GM21825 (cell line): Measurements from ENCODE around the gene PDCD1.

Experiments
- ATAC-seq: cut with Tn5 transposase; IDR thresholded peaks from one replicate; pipeline ENCODE4 v1.9.1; 2021; ENCODE audit warnings: mild to moderate bottlenecking, moderate library complexity; ENCODE audit not compliant: unreplicated experiment

Gene PDCD1

DNA sequence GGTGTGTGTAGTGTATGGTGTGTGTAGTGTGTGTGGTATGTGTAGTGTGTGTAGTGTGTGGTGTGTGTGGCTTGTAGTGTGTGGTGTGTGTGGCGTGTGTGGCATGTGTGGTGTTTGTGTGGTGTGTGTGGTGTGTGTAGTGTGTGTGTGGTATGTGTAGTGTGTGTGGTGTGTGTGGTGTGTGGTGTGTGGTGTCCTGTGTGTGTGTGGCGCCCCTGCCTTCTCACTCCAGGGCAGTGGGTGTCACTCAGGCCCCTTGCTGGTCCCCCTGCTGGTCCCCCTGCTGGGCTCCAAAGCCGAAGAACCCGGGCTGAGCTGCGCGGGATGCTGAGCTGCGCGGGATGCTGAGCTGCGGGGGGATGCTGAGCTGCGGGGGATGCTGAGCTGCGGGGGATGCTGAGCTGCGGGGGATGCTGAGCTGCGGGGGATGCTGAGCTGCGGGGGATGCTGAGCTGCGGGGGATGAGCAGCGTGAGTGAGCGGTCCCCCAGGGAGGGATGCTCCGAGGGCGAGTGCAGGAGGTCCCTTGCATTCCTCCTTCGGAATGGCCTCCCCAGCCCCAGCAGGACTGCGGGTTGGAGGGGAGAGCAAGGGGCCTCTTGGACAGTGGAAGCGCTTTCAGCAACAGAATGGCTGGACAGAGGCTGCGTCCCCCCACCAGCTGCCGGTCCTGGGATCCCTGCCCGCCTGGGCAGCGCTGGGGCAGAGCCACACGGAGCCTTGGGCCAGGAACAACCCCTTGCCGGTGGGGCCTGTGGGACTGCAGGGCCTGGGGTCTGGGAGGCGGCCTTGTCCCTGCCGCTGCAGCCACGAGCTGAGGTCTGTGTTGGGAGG is 7.5 kb upstream of the PDCD1 start:
- ATAC-seq = no peak

DNA sequence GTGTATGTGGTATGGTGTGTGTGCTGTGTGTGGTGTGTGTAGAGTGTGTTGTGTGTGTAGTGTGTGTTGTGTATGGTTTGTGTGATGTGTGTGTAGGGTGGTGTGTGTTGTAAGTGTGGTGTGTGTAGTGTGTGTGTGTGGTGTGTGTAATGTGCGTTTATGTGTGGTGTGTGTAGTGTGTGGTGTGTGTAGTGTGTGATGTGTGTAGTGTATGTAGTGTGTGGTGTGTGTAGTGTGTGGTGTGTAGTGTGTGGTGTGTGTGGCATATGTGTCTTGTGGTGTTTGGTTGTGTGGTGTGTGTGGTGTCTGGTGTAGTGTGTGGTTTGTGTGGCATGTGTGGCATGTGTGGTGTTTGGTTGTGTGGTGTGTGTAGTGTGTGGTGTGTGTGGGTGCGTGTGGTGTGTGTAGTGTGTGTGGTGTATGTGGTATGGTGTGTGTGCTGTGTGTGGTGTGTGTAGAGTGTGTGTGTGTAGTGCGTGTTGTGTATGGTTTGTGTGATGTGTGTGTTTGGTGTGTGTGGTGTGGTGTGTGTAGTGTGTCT is 6.8 kb upstream of the PDCD1 start:
- ATAC-seq = no peak

DNA sequence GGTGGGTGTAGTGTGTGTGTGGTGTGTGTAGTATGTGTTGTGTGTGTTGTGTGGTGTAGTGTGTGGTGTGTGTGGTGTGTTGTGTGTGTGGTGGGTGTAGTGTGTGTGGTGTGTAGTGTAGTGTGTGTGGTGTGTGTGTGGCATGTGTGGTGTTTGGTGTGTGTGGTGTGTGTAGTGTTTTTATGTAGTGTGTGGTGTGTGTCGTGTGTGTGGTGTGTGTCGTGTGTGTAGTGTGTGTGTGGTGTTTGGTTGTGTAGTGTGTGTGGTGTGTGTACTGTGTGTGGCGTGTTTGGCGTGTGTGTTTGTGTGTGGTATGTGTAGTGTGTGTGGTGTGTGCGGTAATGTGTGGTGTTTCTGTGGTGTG is 6.1 kb upstream of the PDCD1 start:
- no peak for ATAC-seq

DNA sequence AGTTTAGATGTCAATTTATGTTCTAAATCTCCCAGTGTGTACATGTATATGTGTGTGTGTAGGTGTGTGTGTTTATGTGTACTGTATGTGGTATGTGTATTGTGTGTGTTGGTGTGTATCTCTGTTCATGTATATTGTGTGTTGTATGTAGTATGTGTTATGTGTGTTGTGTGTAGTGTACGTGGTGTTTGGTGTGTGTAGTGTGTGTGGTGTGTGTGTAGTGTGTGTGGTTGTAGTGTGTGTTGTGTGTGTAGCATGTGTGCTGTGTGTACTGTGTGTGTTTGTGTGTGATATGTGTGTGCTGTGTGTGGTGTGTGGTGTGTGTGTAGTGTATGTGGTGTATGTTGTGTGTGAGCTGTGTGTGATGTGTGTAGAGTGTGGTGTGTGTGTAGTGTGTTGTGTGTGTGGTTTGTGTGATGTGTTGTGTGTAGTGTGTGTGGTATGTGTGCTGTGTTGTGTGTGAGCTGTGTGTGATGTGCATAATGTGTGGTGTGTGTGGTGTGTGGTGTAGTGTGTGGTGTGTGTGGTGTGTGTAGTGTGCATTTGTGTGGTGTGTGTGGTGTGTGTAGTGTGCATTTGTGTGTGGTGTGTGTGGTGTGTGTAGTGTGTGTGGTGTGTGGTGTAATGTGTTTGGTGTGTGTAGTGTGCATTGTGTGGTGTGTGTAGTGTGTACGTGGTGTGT is 5.6 kb upstream of the PDCD1 start:
- no peak for ATAC-seq

DNA sequence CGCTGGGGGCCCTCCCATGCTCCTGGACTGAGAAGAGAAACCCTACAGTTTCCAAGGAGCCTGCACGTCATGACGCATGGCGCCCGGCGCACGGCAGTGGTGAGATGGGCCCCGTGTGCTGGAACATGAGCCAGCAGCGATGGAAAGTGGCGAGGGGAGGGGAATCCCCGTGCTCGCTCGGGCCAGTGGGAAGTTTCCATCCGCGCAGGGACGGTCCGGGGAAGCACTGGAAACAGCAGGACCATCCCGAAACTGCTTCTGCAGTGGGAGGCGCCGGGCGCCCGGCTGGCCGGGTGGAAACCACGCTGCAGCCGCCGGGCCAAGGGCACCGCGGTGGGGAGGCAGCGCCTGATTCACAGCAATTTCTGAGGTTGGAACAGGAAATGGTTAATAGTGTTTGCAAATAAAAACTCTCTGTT is 4.9 kb upstream of the PDCD1 start:
- no peak for ATAC-seq

- ATAC-seq = no peak
These were observed 4.3 kb upstream of the PDCD1 start for GRCh38 chr2:241862775-241863535.

- no peak for ATAC-seq
These were observed 3.4 kb upstream of the PDCD1 start for GRCh38 chr2:241862093-241862492.

- ATAC-seq = no peak
These were observed 2.6 kb upstream of the PDCD1 start for GRCh38 chr2:241861264-241861663.

GRCh38 chr2:241860184-241861078 is 1.7 kb upstream of the PDCD1 start:
- ATAC-seq = peak; percentile 11

GRCh38 chr2:241859436-241860183 is 916 bp upstream of the PDCD1 start:
- peak; percentile 39 for ATAC-seq

DNA sequence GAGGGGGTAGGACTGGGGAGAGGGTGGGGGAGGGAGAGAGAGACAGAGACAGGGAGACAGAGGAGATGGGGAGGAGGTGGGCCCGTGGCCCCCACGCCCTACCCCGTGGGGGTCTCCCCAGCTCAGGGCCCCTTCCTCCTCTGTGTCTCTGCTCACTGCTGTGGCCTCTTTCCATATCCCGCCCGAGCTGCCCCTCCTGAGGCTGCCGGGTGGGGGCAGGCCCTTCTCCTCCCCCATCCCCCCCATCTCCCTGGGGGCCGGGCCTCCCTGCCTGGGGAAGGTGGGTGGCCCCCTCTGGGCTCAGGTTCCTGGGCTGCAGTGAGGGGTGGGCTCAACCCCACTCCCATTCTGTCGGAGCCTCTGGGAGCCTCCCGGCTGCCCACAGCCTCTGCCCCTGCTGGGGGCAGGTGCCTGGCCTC is 332 bp upstream of the PDCD1 start:
- peak; percentile 5 for ATAC-seq

- no peak for ATAC-seq
These were observed 1.0 kb downstream of the PDCD1 start for GRCh38 chr2:241857572-241858121.

- no peak for ATAC-seq
These were observed 1.6 kb downstream of the PDCD1 start for GRCh38 chr2:241857041-241857541.

GRCh38 chr2:241855888-241856422 is 2.7 kb downstream of the PDCD1 start:
- no peak for ATAC-seq

- ATAC-seq = no peak
These were observed 3.3 kb downstream of the PDCD1 start for GRCh38 chr2:241855245-241855887.

DNA sequence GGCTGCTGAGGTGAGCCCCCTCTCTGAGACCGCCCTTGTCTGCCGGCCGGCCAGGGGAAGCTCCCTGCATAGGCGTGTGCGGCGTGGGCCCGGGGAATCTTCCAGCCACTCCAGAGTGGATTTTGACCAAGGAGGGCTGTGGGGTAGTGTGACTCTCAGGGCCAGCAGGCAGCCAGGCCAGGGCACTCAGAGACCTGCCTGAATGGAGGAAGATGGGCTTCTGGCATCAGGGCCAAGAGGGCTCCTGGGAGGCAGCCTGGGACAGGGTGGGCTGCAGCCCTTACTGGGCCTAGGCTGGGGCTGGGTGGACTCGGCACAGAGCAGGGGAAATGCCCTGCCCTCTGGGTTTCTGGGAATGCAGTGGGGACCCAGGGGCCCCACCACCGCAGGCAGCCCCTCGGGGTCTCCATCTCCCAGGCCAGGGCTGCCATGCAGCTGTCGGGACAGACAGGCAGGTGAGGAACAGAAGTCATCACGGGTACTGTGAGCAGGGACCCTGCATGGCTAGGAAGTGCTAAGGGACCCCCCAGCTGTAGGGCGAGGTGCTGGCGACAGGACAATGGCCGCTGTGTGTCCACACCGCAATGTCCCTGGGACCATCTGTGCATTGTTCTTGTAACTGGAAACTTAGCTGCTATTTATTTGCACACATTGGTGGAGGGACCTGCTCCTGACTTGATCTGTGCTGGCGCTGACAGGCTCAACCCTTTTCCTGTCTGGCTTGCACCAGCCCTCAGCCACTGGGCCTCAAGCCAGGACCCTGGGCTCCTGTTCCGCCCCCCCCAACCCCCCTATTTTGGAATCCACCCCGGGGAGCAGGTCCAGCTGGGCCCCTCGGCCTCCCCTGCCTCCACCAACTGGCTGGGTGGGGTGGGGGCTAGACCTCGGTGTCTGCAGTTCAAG is 4.1 kb downstream of the PDCD1 start:
- ATAC-seq = no peak

- no peak for ATAC-seq
These were observed 4.9 kb downstream of the PDCD1 start for GRCh38 chr2:241853651-241854341.
